NCI-H446 (cell line): ENCODE data around the gene POLD4.
"Not testable (repeated sequence)": the region's sequence is repeated elsewhere in the genome, so short reads cannot be mapped to it uniquely, and the experiment has no call there.

ENCODE experiments used
- DNase-seq, 2 experiments: peaks; one replicate each; lab custom pipeline; 2025; lab: John Stamatoyannopoulos, UW

Gene POLD4

DNA sequence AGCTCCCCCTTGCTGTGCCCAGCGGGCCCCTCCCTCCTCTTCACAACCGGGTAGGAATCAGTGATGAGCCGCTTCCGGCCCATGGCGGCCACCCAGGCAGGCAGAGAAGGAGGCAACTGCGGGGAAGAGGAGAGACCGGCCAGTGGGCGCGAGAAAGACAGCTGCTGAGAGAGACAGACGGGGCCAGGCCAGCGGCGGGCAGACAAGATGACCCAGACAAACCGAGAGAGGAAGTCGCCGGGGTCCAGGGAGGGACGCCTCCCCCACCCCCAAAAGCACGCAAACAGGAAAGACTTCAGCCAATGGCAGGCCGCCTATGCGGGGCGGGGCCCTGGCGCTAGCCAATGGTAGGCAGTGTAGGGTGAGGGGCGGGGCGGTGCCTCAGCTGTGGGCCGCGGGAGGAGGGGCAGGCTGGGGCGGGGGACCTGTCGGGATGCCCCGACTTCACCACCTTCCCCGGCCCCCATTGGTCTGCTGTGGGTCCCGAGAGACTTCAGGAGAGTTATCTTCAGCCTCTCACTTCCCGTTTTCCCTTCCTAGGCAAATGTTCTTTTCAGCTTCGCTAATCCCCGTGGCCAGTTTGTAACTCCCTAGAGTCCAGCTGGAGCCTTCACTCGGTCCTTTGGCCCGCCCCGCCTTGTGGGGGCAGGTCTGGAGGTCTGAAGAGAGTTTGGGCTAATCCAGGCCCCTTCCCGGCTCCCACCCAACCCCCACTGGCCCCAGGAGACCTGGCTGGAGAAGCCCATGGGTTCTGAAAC lies at the start of gene POLD4:
Gene POLD4, minus strand, starts transcription at position 230 of the 758 bp plus-strand sequence. Its CDS starts 147 bp downstream, at position 83.
- peak; percentile 85 to 93 for DNase-seq

DNA sequence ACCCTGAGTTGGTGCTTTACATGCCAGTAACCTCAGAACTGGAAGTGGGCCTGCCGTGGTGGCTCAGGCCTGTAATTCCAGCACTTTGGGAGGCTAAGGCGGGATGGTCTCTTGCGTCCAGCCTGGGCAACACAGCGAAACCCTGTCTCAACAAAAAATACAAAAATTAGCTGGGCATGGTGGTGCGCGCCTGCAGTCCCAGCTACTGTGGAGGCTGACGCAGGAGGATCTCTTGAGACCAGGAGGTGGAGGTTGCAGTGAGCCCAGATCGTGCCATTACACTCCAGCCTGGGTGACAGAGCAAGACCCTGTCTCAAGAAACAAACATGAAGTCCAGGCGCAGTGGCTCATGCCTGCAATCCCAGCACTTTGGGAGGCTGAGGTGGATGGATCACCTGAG lies 49.7 kb upstream of the POLD4 start:
- not testable (repeated sequence) for DNase-seq

DNA sequence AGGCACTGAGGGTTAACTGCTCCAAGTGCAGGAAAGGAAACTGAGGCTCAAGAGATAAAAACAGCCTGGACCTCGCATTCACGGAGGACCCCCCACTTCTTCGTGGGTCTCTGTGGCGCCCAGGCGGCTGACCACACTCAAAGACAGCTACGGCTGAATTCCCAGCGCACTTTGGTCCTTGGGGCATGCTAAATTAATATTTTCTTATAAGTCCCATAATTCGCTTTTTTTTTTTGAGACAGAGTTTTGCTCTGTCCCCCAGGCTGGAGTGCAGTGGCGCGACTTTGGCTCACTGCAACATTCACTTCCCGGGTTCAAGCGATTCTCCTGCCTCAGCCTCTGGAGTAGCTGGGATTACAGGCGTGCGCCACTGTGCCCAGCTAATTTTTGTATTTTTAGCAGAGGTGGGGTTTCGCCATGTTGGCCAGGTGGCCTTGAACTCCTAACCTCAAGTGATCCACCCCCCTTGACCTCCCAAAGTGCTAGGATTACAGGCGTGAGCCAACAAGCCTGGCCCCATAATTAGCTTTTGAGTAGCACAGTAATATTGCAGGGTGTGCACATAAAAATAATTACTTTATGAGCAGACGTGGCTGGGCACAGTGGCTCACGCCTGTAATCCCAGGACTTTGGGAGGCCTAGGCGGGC lies 49.0 kb upstream of the POLD4 start:
- not testable (repeated sequence) for DNase-seq

GRCh38 chr11:67401495-67402191 lies 48.3 kb upstream of the POLD4 start, which contains the start of gene PPP1CA:
Gene PPP1CA, minus strand, starts transcription at chr11:67401858. Its CDS starts 76 bp downstream, at chr11:67401782.
- DNase-seq: peak; percentile 88 to 92

DNA sequence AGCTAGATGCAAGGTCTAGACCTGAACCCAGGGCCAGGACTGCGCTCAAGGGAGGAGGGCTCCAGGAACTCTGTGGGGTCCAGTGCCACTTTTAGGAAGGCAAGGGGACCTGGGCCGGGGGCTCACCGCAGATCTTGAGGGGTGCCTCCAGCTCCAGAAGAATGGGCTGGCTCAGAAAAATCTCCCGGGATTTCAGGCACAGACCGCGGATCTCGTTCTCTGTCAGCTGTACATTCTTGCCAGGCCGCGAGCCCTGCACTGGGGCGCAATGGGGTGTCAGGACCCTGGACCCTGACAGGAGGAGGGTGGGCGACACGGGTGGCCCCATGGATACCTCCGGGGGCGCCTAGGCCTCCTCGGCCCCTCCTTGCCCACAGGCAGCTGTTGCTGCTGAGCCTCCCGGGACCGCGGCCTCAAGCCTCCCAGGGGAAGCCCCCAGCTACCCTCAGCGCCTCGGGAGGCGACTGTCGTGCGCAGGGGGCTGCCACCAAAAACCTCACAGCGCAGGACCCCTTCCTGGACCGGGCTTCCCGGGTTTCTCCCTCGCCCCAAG lies 47.7 kb upstream of the POLD4 start:
- DNase-seq: no peak

GRCh38 chr11:67400251-67400941 lies 47.0 kb upstream of the POLD4 start:
- DNase-seq: no peak

DNA sequence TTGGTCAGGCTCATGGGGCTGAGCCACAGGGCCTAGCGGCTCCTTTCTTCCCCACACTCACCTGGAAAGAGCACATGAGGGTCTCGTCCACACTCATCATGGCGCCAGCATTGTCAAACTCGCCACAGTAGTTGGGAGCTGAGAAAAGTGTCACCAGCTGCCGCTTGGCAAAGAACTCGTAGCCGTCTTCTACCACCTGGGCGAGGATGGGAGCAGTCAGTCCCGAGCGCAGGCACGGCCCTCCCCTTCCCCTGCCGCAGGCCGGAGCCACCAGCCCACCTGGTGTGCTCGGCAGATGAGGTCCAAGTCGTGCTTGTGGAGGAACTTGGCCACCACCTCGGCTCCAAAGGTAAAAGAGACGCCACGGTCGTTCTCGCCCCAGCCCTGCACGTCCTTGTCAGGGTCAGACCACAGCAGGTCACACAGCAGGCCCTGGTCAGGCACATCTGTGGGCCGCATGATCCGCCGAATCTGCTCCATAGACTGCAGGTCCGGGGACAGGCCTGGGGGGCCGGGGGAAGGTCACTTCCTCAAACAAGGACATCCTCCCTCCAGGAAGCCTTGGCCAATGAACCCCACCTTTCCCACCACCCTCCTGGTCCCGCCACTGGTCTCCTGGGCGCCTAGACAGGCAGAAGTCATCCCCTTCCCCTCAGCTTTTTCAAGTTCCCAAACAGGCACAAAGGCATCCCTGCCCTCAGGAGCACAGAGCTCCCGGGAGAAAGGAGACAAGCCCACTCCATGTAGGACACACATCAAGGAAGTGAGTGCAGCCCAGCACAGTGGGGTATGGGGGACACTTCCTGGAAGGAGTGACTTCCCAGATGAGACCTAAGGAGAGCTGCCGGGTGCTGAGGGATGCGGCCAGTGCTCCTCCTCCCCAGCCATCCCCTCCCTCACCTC lies 45.6 kb upstream of the POLD4 start:
- DNase-seq: no peak

GRCh38 chr11:67397986-67398660 lies 44.8 kb upstream of the POLD4 start:
- DNase-seq: no peak

DNA sequence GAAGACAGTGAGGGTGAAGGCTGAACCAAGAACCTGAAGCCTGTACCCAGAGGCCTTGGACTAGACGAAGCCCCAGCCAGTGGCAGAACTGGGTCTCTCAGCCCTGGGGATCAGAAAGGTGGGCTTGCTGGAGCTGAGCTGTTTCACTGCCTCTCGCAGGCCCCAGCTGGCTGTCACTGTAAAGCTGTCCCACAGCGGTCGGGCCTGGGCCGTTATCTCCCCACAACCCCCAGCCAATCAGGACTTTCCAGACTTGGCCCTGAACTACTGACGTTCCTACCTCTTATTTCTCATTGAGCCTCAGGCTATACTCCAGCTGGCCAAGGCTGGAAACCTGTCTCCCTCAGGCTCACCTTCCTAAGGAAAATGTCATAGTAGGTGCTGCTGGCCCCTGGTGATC lies 44.2 kb upstream of the POLD4 start:
- no peak for DNase-seq

DNA sequence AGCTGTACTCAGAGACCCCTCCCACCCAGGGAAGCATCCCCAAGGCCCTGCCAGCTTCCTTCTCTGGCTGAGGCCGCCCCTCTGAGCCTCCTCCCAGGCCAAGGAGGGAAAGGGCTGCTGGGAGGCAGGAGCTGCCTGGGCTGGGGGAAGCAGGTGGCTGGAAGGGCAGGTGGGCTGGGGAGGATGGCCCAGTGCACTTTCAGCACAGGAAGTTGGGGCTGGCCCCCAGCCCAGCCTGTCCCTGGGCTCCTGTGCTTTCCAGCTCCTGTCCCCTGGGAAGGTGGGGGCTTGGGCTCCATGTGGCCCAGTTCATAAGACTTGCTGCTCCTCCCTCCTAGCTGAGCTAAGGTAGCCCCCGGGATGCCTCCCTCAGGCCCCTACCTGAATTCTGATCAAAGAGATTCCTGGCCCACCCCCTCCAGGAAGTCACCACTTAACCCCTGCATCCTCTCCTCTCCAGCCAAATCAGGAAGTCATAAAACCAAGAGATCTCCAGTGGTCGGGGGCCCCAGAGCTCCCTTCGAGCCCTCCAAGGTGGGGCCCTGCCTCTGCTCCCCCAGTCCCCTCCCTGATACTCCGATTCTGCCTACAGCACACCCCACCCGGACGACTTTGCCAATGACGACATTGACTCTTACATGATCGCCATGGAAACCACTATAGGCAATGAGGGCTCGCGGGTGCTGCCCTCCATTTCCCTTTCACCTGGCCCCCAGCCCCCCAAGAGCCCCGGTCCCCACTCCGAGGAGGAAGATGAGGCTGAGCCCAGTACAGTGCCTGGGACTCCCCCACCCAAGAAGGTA lies 43.4 kb upstream of the POLD4 start:
- no peak for DNase-seq

DNA sequence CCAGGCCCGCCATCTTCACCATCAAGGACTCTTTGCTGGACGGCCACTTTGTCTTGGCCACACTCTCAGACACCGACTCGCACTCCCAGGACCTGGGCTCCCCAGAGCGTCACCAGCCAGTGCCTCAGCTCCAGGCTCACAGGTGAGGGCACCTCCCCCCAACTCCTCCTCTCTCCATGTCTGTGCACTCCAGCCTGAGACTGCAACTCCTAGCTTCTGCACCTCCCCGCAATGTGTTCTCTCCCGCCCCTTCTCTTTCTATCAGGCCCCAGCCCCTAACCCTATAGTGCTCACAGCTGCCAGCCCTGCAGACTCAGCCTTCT lies 42.9 kb upstream of the POLD4 start:
- no peak for DNase-seq

DNA sequence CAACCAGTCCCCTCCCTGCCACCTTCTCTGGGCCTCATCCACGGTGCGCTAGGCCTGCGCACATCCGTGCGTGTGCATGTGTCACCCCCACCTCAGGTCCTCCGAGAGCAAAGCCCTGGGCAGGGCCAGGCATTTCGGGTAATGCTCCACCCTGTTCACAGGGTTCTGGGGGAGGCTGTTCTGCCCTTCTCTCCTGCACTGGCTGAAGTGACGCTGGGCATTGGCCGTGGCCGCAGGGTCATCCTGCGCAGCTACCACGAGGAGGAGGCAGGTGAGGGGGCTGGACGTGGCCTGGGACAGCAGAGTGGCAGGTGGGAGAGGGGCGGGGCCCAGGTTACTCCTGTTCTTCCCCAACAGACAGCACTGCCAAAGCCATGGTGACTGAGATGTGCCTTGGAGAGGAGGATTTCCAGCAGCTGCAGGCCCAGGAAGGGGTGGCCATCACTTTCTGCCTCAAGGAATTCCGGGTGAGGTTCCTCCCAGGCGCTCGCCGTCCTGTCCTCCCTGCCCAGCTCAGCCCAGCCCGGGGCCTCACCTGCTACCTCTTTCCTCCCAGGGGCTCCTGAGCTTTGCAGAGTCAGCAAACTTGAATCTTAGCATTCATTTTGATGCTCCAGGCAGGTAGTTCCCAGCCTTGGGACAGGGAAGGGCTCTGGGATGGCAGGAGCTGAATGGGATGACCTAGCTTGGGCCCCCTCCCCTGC lies 42.4 kb upstream of the POLD4 start:
- no peak for DNase-seq

- no peak for DNase-seq
These were observed 40.6 kb upstream of the POLD4 start for GRCh38 chr11:67393990-67394389.

DNA sequence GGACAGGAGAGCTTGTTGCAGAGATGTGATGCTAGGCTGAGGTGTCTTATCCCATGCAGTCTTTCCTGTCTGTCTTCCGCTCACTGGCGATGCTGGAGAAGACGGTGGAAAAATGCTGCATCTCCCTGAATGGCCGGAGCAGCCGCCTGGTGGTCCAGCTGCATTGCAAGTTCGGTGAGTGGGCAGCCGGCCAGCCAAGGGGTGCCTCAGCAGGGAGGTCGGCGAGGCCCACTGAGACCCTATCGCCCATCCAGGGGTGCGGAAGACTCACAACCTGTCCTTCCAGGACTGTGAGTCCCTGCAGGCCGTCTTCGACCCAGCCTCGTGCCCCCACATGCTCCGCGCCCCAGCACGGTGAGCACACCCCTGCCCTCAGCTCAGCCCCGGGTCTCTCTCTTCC lies 40.1 kb upstream of the POLD4 start:
- no peak for DNase-seq

DNA sequence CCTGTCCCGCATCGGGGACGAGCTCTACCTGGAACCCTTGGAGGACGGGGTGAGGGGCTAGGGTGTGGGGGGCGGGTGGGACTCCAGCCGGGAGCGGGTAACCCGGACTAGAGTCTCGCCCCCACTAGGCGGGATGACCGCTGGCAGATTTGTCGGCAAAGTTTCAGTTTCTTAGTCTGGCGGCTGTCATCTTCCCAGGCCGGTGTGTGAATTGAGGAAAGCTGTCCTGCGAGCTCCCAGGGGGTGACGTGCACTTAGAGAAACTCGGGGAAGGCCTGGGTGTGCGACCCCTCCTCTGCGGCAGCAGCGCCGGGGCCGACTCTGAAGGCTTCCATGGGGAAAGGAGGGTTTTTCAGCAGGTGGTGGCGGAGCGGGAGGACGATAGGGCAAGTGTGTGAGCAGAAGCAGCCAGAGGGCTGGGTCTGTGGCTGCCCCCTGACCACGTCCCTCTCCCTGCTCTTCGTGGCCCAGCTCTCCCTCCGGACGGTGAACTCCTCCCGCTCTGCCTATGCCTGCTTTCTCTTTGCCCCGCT lies 38.9 kb upstream of the POLD4 start:
- DNase-seq: no peak

DNA sequence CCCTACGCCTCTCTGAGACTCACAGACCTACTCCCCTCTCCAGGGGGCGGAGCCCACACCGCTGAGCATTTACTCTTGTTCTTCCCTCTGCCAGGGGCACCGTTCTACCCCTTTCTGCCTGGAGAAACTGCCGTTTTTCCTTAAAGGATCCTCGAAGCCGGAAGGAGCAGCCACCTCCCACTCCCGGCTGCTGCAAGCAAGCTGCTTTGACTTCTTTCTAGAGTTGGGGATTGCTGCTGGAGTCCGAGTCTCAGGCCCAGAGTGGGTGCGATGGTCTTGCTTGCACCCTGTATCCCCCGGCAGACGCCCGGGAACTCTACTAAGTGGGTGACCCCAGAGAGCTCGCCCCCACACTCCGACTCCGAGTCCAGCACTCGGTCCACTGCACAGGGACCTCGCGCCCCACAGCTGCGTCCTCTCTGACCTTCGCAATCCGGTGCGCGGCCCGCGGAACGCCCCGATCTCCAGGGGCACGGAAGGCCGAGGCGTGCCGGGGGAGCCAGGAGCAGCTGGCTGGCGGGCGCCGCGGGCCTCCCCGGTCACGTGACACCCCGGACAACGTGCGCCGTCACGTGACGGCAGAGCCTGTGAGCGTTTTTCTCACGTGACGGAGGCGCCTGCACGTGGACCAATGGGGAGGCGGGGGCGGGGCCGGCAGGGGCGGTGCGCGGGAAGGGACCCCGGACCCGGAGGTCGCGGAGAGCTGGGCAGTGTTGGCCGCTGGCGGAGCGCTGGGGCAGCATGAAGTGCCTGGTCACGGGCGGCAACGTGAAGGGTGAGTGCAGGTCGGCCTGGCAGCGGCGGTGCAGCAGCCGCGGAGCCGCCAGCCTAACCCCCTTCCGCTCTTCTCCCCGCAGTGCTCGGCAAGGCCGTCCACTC lies 38.2 kb upstream of the POLD4 start, which contains the start of gene RAD9A:
Gene RAD9A, plus strand, starts transcription at position 683 of the 879 bp plus-strand sequence. Its CDS starts 59 bp downstream, at position 742.
- DNase-seq: peak; percentile 87 to 97

- DNase-seq: no peak
These were observed 37.6 kb upstream of the POLD4 start for GRCh38 chr11:67390947-67391303.

DNA sequence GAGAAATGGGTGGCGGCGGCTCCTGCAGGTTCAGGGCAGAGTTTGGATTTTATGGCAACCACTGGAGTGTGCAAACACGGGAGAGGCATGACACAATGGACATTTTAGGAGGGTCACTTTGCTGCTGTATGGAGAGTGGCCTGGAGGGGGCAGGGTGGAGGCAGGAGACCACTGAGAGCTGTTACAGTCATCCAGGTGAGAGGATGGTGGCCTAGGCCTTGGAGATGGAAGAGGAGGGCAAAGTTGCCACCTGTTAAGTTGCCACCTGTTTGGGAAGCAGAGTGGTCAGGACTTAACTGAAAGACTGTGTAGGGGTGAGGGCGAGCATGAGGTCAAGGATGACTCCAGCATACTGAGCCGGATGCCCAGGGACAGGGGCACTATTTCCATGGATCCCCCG lies 36.1 kb upstream of the POLD4 start:
- peak in 1 of 2 experiments; percentile 26 for DNase-seq
